Inflammatory macrophage treated with lipopolysaccharide for 1 hour (primary cell): ENCODE data around the gene TSHZ2.
A peak's percentile ranks its signal among the peaks of the same experiment; 100 is the strongest.

Experiments used
- DNase-seq, 2 donors: peaks; one replicate each; pipeline ENCODE4 v3.0.0-alpha.2; 2020 to 2022

Gene TSHZ2

DNA sequence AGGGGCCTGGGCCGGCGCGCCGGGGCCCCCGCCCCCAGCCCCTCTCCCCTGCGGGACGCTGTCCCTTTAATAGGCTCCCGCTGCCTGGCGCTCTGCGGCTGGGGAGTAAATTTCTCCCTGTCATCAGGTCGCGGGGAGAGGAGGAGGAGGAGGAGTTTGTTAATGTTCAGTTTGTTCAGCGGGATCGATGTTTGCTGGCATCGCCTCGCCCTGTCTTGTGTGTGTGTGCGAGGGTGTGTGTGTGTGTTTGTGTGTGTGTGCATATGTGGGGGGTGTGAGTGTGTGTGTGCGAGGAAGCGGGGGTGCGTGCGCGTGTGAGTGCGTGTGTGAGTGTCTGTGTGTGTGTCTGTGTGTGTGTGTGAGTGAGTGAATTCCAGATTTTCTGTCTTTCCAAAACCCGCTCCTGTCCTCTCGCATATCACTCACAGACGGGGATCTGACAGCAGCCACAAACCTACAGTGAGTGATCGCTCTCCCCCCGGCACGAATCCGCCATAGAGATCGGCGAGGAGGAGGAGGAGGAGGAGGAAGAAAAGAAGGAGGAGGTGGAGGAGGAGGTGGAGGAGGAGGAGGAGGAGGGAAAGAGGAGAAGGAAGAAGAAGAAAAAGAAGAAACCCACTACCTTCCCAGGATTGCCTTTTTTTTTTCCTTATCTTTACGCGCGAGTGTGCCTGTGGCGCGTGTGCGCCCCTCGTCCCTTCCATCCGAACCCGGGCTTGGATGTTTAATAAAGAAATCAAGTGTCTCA lies at the start of gene TSHZ2:
TSS of gene TSHZ2 (plus strand) at position 169 of the 748 bp plus-strand sequence. CDS start 936 bp downstream, outside the sequence.
- no peak for DNase-seq

GRCh38 chr20:52922436-52922835 lies 49.7 kb upstream of the TSHZ2 start:
- no peak for DNase-seq

DNA sequence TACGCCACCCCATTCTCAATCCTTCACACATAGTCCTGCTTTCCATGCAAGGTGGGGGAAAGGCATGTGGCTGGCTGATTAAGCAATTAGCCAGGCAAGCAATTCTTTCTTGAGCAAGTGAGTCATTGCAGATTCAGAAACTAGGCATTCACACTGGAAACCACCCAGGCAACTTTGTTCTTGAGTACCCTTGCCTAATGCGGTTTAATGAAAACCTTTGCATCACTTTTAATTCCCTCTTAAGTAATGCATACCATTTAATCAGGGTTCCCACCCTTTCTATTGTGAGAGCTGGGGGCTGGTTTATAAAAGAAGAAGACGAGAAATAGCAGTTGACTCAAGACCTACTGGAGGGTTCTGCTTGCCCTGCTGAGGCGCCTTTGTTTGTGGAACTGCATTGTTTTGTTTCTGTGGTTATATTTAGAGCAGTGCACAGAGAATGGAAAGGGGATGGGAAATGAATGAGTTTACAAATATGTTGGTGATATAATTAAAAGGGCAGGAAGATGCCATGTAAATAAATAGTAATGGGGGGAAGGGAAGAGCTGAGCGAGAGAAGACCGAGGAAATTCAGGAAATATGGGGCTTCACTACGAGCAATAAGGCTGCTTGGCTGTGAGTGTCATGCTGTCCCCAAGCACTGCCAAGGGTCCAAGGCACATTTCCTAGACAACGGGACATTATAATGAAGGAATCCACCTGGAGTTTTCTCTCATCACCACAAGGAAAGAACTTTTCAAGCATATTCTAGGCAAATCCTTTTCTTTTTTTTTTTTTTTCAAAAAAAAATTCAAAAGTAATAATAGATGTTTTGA lies 48.8 kb upstream of the TSHZ2 start:
- peak; percentile 3 to 12 for DNase-seq

- no peak for DNase-seq
Measured at GRCh38 chr20:52924411-52925271, 47.5 kb upstream of the TSHZ2 start.

- no peak for DNase-seq
Measured at GRCh38 chr20:52926505-52926904, 45.7 kb upstream of the TSHZ2 start.

DNA sequence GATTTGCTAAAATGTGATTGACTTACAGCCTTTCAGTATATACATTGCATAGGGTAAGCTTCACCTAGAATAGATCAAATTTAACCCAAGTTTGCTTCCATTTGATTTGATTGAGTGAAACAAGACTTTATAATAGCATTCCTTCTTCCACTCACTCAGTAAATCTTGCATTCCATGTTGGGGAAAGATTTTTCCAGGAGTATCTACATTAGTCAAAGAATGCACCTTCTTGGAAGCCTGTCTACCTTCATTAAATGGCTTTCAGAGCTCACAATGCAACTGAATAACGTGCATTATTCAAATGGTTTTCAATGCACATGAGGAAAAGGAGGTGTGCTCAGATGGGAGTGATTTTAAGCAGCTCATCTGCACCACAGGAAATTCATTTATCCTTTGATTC lies 38.3 kb upstream of the TSHZ2 start:
- no peak for DNase-seq

- no peak for DNase-seq
Measured at GRCh38 chr20:52936351-52937340, 35.5 kb upstream of the TSHZ2 start.

DNA sequence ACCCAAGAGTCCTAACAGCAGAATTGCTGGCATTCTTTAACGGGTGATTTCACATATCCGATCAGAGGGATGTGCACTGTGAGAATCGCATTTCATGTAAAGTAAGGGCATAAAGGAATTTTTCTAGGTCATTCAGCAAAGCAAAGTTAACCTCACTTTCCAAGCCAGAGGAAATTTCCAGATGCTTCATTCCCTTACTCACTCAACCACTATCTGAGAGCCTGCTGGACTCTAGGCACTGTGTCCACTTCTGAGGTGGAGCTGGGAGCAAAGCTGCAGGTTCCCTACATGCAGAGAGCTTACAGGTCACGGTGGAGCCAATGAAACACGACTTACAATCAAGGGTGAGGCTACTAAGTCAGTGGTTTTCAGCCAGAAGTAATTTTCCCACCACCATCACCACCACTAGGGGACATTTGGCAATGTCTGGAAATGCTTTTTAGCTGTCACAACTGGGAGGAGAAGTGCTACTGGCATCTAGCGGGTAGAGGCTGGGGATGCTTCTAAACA lies 34.5 kb upstream of the TSHZ2 start:
- no peak for DNase-seq

DNA sequence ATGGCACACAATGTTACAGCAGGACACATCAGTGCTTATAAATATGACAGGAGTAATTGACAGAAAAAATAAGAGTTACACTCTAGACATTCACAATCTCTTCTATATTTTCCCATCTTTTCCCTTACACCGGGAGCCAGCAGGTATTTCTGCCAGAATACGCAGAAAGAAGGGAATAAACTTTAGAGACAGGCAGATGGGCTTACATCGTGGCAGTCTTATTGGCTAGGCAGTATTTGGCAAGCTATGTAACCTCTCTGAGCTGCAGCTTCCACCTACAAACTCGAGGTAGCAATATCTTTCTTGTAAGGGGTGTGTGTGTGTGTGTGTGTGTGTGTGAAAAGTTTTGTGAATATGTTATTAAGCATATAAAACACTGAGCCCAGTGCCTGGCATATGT lies 33.0 kb upstream of the TSHZ2 start:
- DNase-seq: no peak

- DNase-seq: no peak
Measured at GRCh38 chr20:52941808-52942207, 30.4 kb upstream of the TSHZ2 start.

GRCh38 chr20:52943185-52943841 lies 28.8 kb upstream of the TSHZ2 start:
- DNase-seq: peak; percentile 7 to 37

DNA sequence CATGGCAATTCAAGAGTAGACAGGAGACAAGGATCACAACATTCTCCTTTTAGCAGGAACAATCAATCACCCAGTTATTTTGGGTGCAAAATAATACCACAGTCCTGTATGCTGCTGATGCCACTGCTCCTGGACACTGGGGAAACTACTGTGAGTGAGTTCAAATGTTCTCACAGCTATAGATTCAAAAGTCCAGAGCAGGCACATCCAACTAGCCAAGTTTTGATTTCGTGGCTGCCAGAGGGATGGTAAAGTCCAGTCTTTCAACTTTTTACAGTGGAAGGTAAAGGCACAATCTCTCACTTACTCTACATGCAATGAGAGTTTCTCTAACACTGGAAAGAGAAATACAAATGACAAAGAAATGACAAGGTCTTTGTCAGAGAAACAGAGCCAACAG lies 26.9 kb upstream of the TSHZ2 start:
- no peak for DNase-seq

- DNase-seq: no peak
Measured at GRCh38 chr20:52945862-52946522, 26.2 kb upstream of the TSHZ2 start.

DNA sequence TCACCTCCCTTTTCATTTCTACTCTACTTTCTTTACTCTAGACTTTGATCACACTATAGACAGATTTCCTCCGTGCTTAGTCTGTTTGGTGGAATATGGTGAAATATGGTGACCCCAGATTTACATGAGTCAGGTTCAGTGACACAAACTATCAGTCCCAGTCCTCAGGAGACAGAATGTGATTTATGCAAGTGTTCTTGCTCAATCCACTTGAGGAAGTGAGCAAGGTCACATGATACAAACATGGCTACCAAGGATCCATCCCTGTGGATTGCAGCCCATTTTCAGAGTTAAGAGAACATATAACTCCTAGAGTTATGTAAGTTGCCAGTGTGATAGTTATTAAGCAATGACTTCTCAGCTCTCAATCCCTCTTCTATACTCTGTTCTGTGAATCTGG lies 23.7 kb upstream of the TSHZ2 start:
- no peak for DNase-seq

DNA sequence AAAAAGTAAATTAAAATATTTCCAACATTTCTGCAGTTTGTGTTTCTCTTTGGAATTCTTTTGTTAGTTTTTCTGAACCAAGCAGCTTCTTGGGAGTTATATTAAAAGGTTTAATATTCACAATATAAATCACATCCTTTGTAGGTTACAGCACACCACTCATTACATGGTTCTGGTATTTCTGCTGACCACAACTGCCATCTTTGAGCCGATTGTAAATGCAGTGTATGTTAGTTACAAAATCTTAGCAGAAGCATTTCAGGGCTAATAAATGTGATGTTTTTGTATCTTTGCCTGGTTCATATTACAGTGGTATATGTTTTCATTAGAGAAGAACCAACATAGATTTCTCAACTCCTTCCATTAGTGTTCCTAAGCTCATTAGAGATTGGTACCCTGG lies 19.1 kb upstream of the TSHZ2 start:
- no peak for DNase-seq

GRCh38 chr20:52954849-52955248 lies 17.3 kb upstream of the TSHZ2 start:
- no peak for DNase-seq

DNA sequence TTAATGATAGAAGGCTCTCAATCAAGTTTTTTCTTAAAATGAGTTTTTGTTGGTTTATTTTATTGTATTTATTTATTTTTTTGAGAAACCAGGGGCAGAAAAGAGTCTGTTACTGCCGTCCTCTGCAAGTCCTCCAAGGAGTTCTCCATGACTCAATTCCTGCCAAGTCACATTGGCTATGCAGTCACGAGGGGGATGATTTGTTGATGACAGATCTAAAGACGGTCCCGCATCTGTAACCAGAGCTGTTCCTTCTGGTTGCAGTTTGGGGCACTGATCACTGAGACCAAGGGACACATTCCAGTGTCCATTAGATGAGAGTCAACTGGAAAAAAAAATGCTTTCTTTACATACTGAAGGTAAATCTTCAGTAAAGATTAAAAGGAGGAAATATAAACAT lies 13.9 kb upstream of the TSHZ2 start:
- no peak for DNase-seq

DNA sequence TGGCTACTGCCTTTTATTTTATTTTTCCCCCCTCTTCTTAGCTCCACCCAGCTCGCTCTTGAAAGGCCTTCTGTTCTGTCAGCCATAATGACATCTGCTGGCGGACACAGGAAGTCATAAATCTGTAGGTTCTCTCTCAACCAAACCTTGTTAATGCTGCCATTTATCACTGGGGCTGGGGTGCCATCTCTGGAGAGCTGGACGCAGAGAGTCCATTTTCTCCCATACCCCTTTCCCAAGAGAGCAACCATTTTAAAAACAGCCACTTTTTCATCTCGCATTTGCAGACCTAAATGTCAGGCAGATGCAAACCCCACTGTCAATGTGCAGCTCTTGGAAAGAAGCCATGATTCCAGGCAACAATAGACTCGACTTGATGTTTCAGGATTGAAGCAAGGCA lies 13.0 kb upstream of the TSHZ2 start:
- no peak for DNase-seq

DNA sequence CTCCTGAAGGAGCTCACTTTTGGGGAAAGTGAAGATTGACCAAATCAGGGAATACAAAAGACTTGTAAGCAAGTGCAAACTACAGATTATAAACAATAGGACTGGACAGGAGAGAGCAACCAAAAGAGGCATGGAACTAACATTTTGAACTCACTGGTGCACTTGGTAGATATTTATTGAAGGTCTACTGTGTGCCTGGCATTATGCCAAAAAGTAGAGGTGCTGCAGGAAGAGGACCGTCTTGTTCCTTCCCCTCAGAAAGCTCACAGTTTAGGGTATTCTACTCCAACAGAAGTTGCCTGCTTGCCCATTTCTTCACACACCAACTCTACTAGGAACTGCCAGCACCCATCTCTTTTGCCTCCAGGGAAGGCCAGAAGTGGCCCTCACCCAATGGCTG lies 10.0 kb upstream of the TSHZ2 start:
- no peak for DNase-seq

DNA sequence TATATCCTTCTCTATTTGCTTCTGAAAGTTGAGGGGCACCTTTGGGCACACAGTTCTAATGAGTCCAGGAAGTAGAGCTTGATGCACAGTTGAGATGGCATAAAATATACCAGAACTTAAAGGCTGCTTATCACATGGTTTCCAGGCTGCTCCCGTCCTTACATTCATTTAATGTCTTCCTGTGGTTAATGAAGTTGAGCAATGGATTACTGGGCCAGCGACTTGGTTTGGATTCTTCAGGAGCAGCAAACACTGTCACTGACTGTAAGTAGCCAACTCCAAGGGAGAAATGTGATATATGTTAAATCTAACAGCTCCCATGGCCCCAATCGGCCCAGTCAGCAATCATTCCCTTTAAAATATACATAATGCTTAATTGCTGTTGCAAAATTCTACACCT lies 9.0 kb upstream of the TSHZ2 start:
- DNase-seq: no peak

DNA sequence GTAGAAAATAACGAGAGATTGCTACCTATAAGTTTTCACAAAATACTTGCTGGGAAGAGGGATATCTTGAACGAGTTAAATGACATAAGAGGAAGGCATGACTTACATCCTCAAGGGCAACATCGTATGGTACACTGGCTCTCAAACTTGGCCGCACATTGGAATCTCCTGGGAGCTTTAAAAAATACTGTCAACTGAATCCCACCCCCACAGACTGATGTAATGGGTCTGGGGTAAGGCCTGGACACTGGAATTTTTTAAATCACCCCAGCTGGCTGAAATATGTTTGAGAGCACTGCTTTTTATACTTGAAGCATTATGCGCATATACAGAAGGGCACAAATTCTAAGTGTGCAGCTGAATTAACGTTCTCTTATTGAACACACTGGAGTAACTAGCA lies 8.0 kb upstream of the TSHZ2 start:
- no peak for DNase-seq
